BJ (cell line): Measurements from ENCODE around the gene CNOT6. TPM values are rescaled to one million over a fixed set of nuclear protein-coding genes. Genes with fewer than 3 reads are reported as not detected.
"Not testable (repeated sequence)": the region's sequence is repeated elsewhere in the genome, so short reads cannot be mapped to it uniquely, and the experiment has no call there.

Source experiments
- CTCF ChIA-PET: fragments of 350-600 bp; formaldehyde crosslinking; extraction: SDS; loops from one replicate; lab custom pipeline; 2021; ENCODE audit warnings: antibody characterized with exemption, inconsistent platforms; lab: Yijun Ruan, JAX
- POLR2A ChIA-PET: fragments of 300-600 bp; sonication (Branson Sonifier 250); formaldehyde crosslinking; extraction: SDS; loops from one replicate; lab custom pipeline; 2021; ENCODE audit warnings: antibody characterized with exemption; lab: Charles Lee
- DNase-seq: peaks from one replicate; pipeline ENCODE4 v3.0.0-alpha.2; 2011; ENCODE audit warnings: low read depth
- H3K27me3 ChIP-seq: 2 replicates; pipeline ENCODE4 v1.6.0; 2011; ENCODE audit warnings: low read length; ENCODE audit not compliant: control insufficient read depth, insufficient read depth
- H3K36me3 ChIP-seq: 2 replicates; pipeline ENCODE4 v1.5.1; 2011; ENCODE audit warnings: low read length; ENCODE audit not compliant: control insufficient read depth, insufficient read depth
- H3K4me3 ChIP-seq: 2 replicates; pipeline ENCODE4 v1.5.1; 2011; ENCODE audit warnings: low read depth, mild to moderate bottlenecking, control low read depth, low read length
- CTCF ChIP-seq: IDR thresholded peaks from 2 replicates; pipeline ENCODE4 v1.5.1; 2011; ENCODE audit warnings: low read depth, mild to moderate bottlenecking, control low read depth, inconsistent platforms, low read length, moderate library complexity; ENCODE audit not compliant: insufficient read depth
- polyA plus RNA-seq: library from polyadenylated mRNA; depleted of rRNA; stranded (reverse); fragments of >200 nt; gene quantifications from 2 replicates; pipeline ENCODE4 v1.2.3, GENCODE V29; 2011

The CNOT6 gene
- polyA plus RNA-seq, 1 experiment: 3.9 TPM

DNA sequence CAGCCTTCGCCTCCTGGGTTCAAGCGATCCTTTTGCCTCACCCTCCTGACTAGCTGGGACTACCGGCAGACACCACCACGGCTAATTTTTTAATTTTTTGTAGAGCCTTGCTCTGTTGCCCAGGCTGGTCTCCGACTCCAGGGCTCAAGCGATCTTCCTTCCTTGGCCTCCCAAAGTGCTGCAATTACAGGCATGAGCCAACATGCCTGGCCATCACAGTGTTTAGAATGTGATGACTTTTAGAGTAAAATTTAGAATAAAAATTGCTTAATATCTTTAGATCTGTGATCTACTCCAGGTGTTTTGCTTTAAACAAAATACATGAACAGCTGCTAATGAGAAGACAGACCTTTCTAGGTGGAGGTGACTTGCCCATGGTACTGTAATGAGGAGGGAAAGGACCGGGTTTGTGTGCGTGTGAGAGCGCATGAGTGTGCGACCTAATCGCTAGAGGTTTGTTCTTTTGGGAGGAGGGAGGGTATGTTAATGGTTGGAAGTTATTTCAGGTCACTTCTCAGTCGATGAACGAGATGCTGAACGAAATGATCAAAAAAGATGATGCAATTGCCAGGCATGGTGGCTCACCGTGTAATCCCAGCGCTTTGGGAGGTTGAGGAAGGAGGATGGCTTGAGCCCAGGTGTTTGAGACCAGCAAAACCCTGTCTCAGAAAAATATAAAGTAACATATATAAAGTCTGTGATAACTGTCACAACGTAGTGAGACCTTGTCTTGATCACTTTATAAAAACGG, 2.0 kb downstream of the CNOT6 start:
- POLR2A ChIA-PET: no interaction called here
- Histone ChIP-seq H3K36me3 (peaks cover 2% of the 10 kb centered on the region; the same call in 1 of the 2 replicates), H3K4me3 (peak overlapping the region; percentile 5; the same call in 1 of the 2 replicates), H3K27me3 (no peaks in the 10 kb centered on the region)
- CTCF ChIA-PET: interaction anchor here (1.0 kb wide), 1 partner anchor 167 kb away, joined by 3 read pairs; no protein-coding TSS in a partner anchor
- DNase-seq: no peak
- TF ChIP-seq CTCF: no peak

- H3K27me3 ChIP-seq, POLR2A ChIA-PET, CTCF ChIA-PET, H3K36me3 ChIP-seq, DNase-seq, H3K4me3 ChIP-seq: not testable (repeated sequence)
Measured at GRCh38 chr5:180496806-180497205, 2.6 kb downstream of the CNOT6 start.

DNA sequence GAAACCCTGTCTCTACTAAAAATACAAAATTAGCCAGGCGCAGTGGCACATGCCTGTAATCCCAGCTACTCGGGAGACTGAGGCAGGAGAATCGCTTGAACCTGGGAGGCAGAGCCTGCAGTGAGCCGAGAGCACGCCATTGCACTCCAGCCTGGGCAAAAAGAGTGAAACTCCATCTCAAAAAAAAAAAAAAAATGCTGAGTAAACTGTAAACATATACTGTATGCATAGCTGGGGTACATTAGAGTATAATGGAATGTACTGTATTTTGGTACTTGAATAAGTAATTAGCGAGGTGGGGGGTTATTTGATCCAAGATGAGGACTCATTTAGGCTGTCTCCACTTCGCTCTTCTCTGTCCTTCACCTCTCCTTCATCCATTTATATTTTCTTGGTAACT, 3.7 kb downstream of the CNOT6 start:
- H3K36me3 ChIP-seq, CTCF ChIA-PET, H3K27me3 ChIP-seq, POLR2A ChIA-PET, H3K4me3 ChIP-seq, DNase-seq: not testable (repeated sequence)

DNA sequence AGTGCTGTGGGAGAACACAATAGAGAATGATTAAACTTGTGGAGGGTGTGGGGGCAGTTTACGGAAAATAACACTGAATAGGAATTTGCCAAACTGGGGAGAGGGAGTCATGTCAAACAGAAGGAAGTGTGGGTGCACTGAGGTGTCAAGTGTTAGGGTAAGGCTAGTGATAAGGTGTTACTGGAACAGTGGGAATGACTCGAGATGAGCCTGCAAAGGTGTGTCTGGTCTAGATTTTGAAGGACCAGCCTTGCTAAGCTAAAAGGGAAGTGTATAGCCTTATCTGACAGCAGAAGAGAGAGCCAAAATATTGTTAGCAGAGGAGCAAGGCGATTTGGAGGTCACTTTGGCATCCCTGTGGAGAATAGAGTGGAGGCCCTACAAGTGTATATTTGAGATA, 4.2 kb downstream of the CNOT6 start:
- TF ChIP-seq CTCF: no peak
- peaks cover 2% of the 10 kb centered on the region; the same call in 1 of the 2 replicates for H3K36me3 ChIP-seq
- no peaks in the 10 kb centered on the region for H3K27me3 ChIP-seq
- POLR2A ChIA-PET: no interaction called here
- no peak overlapping the region for H3K4me3 ChIP-seq
- CTCF ChIA-PET: no interaction called here
- DNase-seq: no peak

DNA sequence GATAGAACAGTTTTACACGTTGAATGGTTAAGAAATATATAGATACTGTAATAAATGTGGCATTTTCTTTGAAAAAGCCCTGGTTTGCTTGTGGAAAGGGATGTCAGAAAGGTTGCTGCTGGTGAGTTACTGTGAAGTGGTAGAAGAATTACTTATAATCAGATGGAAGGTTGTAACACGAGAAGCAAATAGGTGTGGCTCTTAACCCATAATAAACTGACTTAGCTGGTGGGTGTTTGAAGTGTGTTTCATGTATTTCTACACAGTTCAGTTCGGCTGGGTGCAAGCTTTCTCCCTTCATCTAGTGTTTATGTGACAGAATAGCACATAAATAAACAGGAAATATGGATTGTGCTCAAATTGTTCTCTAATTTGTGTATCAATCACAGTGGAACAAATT, 5.5 kb downstream of the CNOT6 start:
- ChIA-PET CTCF (interaction anchor here (0.8 kb wide), 1 partner anchor 9 kb away, joined by 3 read pairs; no protein-coding TSS in a partner anchor), POLR2A (no interaction called here)
- TF ChIP-seq CTCF: no peak
- no peak overlapping the region for H3K4me3 ChIP-seq
- no peaks in the 10 kb centered on the region for H3K27me3 ChIP-seq
- H3K36me3 ChIP-seq: peaks cover 2% of the 10 kb centered on the region; the same call in 1 of the 2 replicates
- no peak for DNase-seq

- POLR2A ChIA-PET, CTCF ChIA-PET, DNase-seq, H3K27me3 ChIP-seq, H3K36me3 ChIP-seq, H3K4me3 ChIP-seq: not testable (repeated sequence)
Measured at GRCh38 chr5:180500300-180500699, 6.1 kb downstream of the CNOT6 start.
